HG03280 (cell line): ENCODE data around the gene MAGEB5.
"Not testable (repeated sequence)": the region's sequence is repeated elsewhere in the genome, so short reads cannot be mapped to it uniquely, and the experiment has no call there.

ENCODE experiments used
- ATAC-seq: cut with Tn5 transposase; IDR thresholded peaks from one replicate; pipeline ENCODE4 v1.9.1; 2021; ENCODE audit warnings: mild to moderate bottlenecking, moderate library complexity; ENCODE audit not compliant: unreplicated experiment

The MAGEB5 gene

DNA sequence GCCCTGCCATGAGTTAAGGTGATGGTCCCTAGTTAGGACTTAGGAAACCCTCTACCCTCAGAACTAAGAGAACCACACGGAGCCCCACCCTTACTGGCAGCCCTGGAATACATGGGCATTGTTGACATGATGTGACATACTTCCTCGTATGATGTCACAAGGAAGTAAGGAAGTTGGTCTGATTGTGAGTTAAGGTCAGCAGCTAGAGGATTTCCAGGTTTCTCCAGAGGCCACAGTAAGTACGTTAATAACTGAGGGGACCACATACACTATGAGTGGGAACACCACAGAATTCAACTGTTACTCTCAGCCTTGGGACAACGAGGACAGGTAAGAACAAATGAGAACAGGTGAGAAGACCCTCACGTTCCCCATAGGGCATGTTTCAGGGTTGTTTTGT is at the start of gene MAGEB5:
TSS of gene MAGEB5 (plus strand) at position 301 of the 400 bp plus-strand sequence. CDS start 1,133 bp downstream, outside the sequence.
- no peak for ATAC-seq

DNA sequence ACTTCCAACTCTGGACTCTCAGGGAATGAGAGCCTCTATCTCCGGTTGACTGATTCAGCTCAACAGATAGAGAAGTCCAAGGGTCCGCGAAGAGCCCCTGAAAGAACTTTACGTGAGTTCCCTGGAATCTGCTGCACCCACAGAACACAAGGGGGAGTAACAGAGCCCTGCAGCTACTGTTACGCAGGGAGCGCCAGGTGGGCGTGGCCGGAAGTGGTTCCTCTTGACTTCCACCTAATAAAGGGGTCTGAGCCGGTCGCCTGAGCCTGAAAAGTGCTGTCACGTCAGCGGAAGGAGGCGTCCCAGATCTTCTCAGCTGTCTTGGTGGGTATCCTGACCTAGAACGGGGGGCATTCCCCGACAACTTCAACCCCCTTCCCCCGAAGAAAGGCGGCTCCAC is 23.8 kb upstream of the MAGEB5 start, which contains the start of gene MAGEB6:
TSS of gene MAGEB6 (plus strand) at position 237 of the 400 bp plus-strand sequence. CDS start 1,407 bp downstream, outside the sequence.
- ATAC-seq, result no peak

- ATAC-seq, result no peak
Measured at GRCh38 chrX:26203561-26203960, 12.4 kb upstream of the MAGEB5 start.

DNA sequence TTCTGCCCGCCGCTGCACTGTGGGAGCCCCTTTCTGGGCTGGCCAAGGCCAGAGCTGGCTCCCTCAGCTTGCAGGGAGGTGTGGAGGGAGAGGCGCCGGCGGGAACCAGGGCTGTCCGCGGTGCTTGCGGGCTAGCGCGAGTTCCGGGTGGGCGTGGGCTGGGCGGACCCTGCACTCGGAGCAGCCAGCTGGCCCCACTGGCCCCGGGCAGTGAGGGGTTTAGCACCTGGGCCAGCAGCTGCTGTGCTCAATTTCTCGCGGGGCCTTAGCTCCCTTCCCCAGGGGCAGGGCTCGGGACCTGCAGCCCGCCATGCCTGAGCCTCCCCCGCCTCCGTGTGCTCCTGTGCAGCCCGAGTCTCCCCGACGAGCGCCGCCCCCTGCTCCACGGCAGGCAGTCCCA is 11.3 kb upstream of the MAGEB5 start:
- ATAC-seq, result not testable (repeated sequence)

DNA sequence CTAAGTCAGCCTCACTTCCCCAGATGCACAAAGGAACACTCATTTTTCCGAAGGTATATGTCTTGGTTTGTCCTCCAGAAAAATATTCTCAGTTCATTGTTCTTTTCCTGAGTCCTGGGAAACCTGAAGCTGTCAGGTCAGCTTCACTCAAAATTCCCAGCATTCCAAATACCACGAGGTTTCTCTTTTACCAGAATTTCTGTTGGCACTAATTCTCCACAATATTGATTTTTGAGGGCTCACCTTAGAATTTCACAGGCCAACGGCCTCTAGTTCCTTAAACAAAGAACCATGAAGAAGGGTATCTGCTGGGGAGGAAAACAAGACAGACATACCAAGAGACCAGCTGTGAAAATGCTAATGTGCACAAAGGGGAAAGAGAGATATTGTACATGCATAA is 8.0 kb upstream of the MAGEB5 start:
- no peak for ATAC-seq

- ATAC-seq, result no peak
Measured at GRCh38 chrX:26219351-26219750, 3.4 kb downstream of the MAGEB5 start.

GRCh38 chrX:26234177-26234576 is 18.2 kb downstream of the MAGEB5 start:
- ATAC-seq, result no peak

GRCh38 chrX:26253526-26253925 is 37.6 kb downstream of the MAGEB5 start:
- ATAC-seq, result no peak

GRCh38 chrX:26254436-26254835 is 38.5 kb downstream of the MAGEB5 start:
- ATAC-seq, result no peak

DNA sequence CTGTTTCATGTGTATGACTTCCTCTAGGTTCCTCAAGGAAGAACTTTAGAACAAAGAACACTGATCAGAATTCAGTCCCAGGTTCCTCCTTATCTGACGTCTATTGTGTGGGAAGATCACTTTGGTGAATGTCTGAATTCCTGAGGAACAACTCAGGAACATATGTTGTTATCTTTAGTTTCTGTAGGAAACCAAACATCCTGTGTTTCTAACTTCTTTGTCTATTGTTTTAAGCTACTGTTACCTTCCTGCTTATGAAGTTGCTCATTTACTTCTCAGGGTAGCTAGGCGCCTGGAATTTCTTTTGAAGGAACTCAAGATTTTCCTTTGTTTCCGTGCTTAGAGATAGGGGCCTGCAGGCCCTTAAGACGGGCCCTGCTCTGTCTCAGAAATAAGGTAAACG is 46.2 kb downstream of the MAGEB5 start:
- no peak for ATAC-seq
